NT2/D1 (cell line): ENCODE measurements around the gene PTK6.

Source experiments
- SUZ12 ChIP-seq: IDR thresholded peaks from 2 replicates; pipeline ENCODE4 v1.6.1; 2011; ENCODE audit not compliant: insufficient read length, insufficient read depth; ENCODE audit errors: extremely low read depth
- YY1 ChIP-seq: IDR thresholded peaks from 2 replicates; pipeline ENCODE4 v1.6.1; 2011; ENCODE audit not compliant: insufficient read length, insufficient read depth
- ZNF274 ChIP-seq: IDR thresholded peaks from 2 replicates; pipeline ENCODE4 v1.6.1; 2011; ENCODE audit warnings: mild to moderate bottlenecking, low read depth, low read length

DNA sequence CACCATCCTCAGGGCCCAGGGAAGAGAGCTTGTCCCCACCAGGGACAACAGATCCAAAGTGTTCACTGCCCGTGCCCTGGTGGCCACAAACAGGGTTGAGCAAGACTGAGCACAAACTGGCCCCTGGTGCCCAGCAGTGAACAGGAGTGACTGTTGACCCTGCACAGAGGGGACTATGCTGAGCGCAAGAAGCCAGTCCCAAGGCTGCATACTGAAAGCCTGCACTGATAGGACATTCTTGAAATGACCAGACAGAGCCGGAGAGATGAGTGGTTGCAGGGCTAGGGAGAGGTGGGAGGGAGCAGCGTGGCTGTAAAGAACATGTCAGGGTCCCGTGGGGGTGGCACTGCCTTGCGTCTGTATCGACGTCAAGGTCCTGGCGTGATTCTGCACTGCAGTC, 13.9 kb upstream of the PTK6 start:
- TF ChIP-seq ZNF274 = no peak
- no peak for TF ChIP-seq YY1
- no peak for TF ChIP-seq SUZ12
